ENCODE measurements around the gene MDFIC2.

GRCh38 chr3:70149714-70150400 is 162.6 kb downstream of the MDFIC2 start:
- TF ChIP-seq POLR2AphosphoS5 (IDR thresholded peaks at IDR 0.05; ENCODE audit: insufficient read depth in 1 of 2, low read depth in 1 of 2): no peak
- no peak for TF ChIP-seq CTCF (IDR thresholded peaks at IDR 0.05)
- TF ChIP-seq POLR2A (IDR thresholded peaks at IDR 0.05): no peak

Data from vagina (tissue), 2 donors.